Heart left ventricle (tissue), 13 donors: ENCODE measurements around the gene TMOD4.

ENCODE experiments used
- CTCF ChIP-seq, 12 donors: fragments of 200-600 bp; sonication (generic) in 4 of 12; IDR thresholded peaks; one replicate each; pipeline versions ENCODE4 v1.5.0 to v1.8.0; 2018 to 2022; ENCODE audit warnings: antibody characterized with exemption in 12 of 12, mild to moderate bottlenecking in 5 of 12
- POLR2A ChIP-seq, 2 donors: fragments of 450-650 bp; IDR thresholded peaks; one replicate each; pipeline ENCODE4 v1.6.1; 2017; ENCODE audit warnings: antibody characterized with exemption in 2 of 2, mild to moderate bottlenecking in 2 of 2, moderate library complexity in 2 of 2
- donor health status: ischemic (EF 13 %, LVEDD 7.1; RV severe dilation, severe dysfunction).
- donor health status: DM: no; HTN: yes; CAD: no.
- donor health status: DM: no; HTN: no; CAD: no.
- donor health status: ischemic (EF 25% LVEDD 6.9; RV normal size, moderate dysfunction).
- donor health status: ischemic (EF 25% LVEDD 5.7; RV mildly dilated, moderate dysfunction).
- donor health status: ischemic (EF 35%, LVEDD 5.7; RV mildly dilated, moderate dysfunction).
- donor health status: nonischemic (EF 11% LVEDD 7.7; RV severe dilation, severe dysfunction).
- donor health status: DM: yes; HTN: yes; CAD: no.
- donor health status: PGD.
- donor health status: ischemic (EF 29% LVEDD 5.4; RV normal size, mild dysfunction).
- donor health status: nonischemic (EF 23%, LVEDD 6.1; RV moderate dilation, normal function).

- TF ChIP-seq POLR2A (IDR thresholded peaks at IDR 0.05), result peak in 1 of 2 donors; percentile 68
- TF ChIP-seq CTCF (IDR thresholded peaks at IDR 0.05), result no peak
Measured at GRCh38 chr1:151198254-151199127, 22.7 kb upstream of the TMOD4 start, which contains the start of gene PIP5K1A.
